IPS-20b (cell line): Measurements from ENCODE around the gene EPHB2.
A peak's percentile ranks its signal among the peaks of the same experiment; 100 is the strongest.

Experiments used
- H3K27ac ChIP-seq: one replicate; pipeline ENCODE4 v1.5.1; 2013; ENCODE audit warnings: low read length
- H3K27me3 ChIP-seq: 2 replicates; pipeline ENCODE4 v1.6.1; 2013; ENCODE audit warnings: mild to moderate bottlenecking, low read length, inconsistent platforms; ENCODE audit not compliant: insufficient read depth
- H3K36me3 ChIP-seq: 2 replicates; pipeline ENCODE4 v1.6.1; 2013; ENCODE audit warnings: low read depth, mild to moderate bottlenecking, inconsistent platforms, low read length, moderate library complexity; ENCODE audit not compliant: insufficient read depth
- H3K4me1 ChIP-seq: 2 replicates; pipeline ENCODE4 v1.6.1; 2013; ENCODE audit warnings: mild to moderate bottlenecking, control low read depth, inconsistent platforms, low read length, moderate library complexity; ENCODE audit not compliant: insufficient read depth
- H3K4me3 ChIP-seq: 2 replicates; pipeline ENCODE4 v1.5.1; 2013; ENCODE audit warnings: mild to moderate bottlenecking, low read length, inconsistent platforms
- H3K9ac ChIP-seq: 2 replicates; pipeline ENCODE4 v1.6.1; 2013; ENCODE audit warnings: low read depth, mild to moderate bottlenecking, inconsistent platforms, low read length, moderate library complexity
- H3K9me3 ChIP-seq: 2 replicates; pipeline ENCODE4 v1.6.1; 2013; ENCODE audit warnings: mild to moderate bottlenecking, low read depth, low read length, inconsistent platforms; ENCODE audit not compliant: insufficient read depth

EPHB2 gene

DNA sequence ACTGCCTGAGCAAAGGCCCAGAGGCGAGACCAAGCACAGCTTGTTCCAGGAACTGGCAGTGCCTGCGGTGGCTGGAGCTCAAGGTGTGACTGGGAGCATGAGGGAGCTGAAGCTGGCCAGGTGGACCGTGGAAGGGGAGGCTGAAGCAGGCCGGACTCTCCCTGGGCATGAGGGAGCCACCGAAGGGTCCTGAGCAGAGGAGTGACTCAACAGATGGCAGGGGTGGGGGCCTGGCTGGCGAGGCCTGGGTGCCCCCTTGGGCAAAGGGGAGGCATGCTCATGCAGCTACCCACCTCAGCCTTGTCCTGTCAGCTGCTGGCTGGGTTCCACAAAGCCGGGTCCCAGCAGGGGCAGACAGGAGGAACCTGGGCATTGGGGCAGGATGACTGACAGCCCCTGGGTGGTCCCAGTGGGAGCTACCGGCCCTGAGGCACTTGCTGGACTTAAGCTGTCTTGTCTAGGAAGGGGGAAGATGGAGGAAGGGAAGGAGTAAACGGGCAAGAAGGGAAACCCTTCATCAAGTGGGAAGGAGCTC, 143.1 kb downstream of the EPHB2 start:
- no peaks in the 10 kb centered on the region for H3K9me3 ChIP-seq
- no peak overlapping the region; the same call in 1 of the 2 replicates for H3K9ac ChIP-seq
- H3K36me3 ChIP-seq, result no peaks in the 10 kb centered on the region
- no peak overlapping the region for H3K4me3 ChIP-seq
- no peaks in the 10 kb centered on the region for H3K27me3 ChIP-seq
- peaks cover 4% of the 10 kb centered on the region; the same call in 1 of the 2 replicates for H3K4me1 ChIP-seq
- no peak overlapping the region for H3K27ac ChIP-seq

DNA sequence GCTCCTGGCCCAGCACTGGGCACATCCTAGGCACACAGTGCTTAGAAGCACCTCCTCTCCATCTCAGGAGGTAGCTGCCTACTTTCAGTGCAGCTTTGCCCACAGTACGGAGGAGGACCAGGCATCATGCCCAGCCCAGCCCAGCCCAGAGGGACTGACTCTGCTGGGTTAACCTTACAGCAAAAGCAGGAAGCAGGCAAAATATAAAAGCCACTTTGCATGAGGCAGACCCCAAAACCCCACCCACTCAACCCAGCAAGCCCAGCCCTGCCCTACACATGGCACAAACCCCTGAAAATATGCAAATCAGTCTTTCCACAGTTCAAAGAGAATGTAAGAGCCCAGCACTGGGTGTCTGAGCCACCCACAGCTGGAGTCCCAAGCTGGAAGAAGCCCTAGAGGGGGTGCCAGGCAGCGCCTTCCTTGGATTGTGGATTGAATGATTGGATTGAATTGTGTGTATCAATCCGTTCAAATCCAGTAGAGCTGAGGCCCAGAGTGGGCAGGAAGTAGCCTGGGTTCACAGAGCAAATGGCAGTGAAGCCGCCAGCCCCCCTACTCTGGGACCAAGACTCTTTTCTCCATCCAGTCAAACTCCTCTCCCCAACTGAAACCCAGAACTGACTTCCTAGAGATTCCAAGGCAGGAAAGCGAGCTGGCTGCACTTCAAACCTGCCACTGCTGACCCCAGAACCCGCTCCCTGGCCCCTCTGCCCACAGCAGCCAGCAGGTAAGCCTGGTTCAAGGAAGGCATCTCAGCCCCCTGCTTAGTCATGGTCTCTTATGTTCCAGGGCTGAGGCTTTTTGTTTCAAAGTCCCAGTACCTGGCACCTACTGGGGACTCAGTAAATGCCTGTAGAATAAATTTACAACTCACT, 144.3 kb downstream of the EPHB2 start:
- H3K9ac ChIP-seq, result peak overlapping the region; percentile 11; the same call in 1 of the 2 replicates
- no peaks in the 10 kb centered on the region for H3K27me3 ChIP-seq
- no peak overlapping the region for H3K4me3 ChIP-seq
- no peaks in the 10 kb centered on the region for H3K36me3 ChIP-seq
- peaks cover 4% of the 10 kb centered on the region; the same call in 1 of the 2 replicates for H3K4me1 ChIP-seq
- H3K27ac ChIP-seq, result no peak overlapping the region
- no peaks in the 10 kb centered on the region for H3K9me3 ChIP-seq

DNA sequence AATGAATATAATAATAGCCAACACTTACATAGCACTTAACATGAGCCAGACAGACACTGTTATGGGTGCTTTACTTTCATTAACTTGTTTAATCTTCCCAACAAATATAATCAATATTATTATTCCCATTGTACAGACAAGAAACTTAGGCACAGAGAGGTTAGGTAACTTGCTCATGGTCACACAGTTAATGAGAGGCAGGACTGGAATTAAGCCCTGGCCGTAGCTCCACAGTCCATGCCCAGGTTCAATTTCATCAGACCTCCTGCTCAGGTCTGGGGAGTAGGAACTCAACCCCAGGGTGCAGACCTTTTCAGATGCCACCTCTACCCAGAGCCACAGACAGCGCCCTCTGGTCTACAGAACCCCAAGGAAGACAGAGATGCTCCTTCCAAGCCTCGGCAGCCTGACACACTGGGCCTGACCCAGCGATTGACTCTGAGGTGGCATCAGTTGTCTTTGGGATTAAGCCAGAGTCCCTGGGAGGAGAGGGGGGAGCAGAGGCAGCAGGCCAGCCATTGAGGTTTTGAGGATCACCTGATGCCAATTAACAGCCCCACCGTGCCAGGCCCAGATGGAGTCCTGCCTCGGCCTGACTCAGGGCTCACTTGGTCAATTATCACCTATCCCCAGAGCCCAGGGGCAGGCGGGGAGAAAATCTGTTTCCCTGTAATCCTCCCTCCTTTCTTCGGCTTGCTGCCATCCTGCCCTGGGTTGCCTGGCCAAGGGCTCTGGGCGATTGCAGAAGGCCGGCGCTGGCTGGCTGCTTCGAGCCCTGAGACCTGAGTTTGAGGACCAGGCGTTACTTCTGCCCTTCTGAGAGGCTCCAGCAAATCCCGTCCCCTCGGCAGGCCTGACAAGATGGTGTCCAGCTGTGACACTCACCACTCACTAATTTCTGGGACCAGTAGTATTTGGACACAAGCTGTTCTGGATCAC, 145.3 kb downstream of the EPHB2 start:
- no peak overlapping the region for H3K4me3 ChIP-seq
- peaks cover 4% of the 10 kb centered on the region; the same call in 1 of the 2 replicates for H3K4me1 ChIP-seq
- H3K27ac ChIP-seq, result no peak overlapping the region
- no peaks in the 10 kb centered on the region for H3K36me3 ChIP-seq
- no peaks in the 10 kb centered on the region for H3K27me3 ChIP-seq
- H3K9ac ChIP-seq, result no peak overlapping the region
- no peaks in the 10 kb centered on the region for H3K9me3 ChIP-seq

DNA sequence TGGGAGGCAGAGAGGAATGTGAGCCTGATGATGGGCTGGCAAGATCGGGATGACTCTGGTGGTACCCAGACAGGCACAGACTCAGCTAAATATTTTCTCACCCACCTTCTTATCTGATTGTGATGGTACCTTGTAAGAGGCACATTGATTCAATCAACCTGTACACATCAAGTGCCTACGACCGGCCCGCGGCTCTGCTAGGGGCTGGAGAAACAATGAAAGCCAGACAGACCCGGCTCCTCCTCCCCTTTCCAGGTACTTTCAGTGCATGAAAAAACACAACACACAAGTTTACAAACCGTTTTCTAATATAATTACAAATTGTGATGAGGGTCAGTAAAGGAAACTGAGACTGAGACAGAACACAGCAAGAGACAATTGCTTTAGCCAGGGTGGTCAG, 147.0 kb downstream of the EPHB2 start:
- H3K36me3 ChIP-seq, result no peaks in the 10 kb centered on the region
- no peaks in the 10 kb centered on the region for H3K27me3 ChIP-seq
- H3K4me1 ChIP-seq, result peaks cover 4% of the 10 kb centered on the region; the same call in 1 of the 2 replicates
- no peak overlapping the region for H3K9ac ChIP-seq
- no peaks in the 10 kb centered on the region for H3K9me3 ChIP-seq
- H3K4me3 ChIP-seq, result no peak overlapping the region
- no peak overlapping the region for H3K27ac ChIP-seq

DNA sequence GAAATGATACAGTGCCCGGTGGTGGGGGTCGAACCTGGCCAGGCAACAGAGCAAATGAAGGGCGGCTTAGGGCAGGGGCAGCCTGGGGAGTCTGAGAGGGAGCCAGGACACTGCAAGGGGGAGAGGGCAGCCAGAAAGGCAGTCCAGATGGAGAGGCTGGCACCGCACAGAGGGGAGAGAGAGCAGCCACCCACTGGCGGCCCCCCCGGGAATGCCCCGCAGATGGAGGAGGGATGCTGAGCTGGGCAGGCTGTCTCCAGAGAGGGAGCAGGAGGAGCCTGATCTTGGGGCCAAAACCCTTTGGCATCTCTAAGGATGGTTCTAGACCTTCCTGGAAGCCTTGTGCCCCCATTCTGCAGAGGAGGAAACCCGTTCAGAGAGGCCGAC, 149.8 kb downstream of the EPHB2 start:
- Histone ChIP-seq H3K4me3 (no peak overlapping the region), H3K36me3 (no peaks in the 10 kb centered on the region), H3K27ac (no peak overlapping the region), H3K4me1 (peaks cover under 1% of the 10 kb centered on the region; the same call in 1 of the 2 replicates), H3K27me3 (no peaks in the 10 kb centered on the region), H3K9me3 (no peaks in the 10 kb centered on the region), H3K9ac (no peak overlapping the region)

DNA sequence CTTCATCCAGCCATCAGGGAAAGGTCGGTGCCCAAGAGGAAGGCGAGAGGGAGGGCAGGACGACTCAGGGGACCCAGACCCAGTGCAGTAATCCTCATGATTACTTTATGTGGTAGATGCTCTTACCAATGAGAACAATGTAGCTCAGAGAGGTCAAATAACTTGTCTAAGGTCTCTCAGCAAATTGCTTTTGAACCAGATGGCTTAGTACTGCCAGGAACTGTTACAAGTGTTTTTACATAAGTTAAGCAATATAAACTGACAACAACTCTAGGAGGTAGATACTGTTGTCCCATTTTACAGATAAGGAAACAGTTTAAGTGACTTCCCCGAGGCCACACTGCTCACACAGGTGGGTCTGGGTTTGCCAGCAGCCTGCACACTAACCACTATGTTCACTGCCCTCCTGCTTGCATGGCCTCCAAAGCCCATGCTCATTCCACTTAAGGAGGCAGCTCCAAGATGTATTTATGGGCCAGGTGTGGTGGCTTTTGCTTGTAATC, 150.3 kb downstream of the EPHB2 start:
- Histone ChIP-seq H3K36me3 (no peaks in the 10 kb centered on the region), H3K27me3 (no peaks in the 10 kb centered on the region), H3K9me3 (no peaks in the 10 kb centered on the region), H3K9ac (no peak overlapping the region), H3K4me1 (no peaks in the 10 kb centered on the region), H3K4me3 (no peak overlapping the region), H3K27ac (no peak overlapping the region)

DNA sequence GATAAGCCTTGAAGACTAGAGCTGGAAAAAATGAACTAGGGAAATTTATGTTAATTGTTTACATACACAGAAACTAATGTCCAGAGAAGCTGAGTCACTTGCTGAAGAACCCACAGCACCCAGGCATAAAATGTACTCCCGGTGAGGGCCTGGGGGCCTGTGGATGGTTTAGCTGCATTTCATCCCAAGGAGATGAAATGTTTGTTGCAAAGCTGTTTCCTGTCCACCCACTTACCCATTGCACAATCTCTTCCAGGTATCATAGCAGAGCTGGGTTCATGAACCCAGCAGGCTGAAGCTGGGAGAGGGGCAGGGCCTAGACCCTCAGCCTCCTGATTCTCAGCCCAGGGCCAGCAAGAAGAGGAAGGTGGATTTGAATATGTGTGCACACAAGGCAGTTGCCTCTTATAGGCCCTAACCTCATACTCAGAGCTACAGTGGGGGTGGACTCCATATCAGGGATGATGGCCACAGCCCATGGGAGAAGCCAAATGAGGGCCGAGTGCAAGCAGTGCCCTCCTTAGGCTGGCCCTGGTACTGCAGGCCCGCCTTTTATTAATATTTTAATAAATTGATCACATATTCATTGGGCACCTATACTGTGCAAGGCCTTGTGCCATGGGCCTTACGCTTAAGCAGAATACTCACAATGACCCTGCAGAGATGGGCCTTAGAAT, 151.3 kb downstream of the EPHB2 start:
- H3K27me3 ChIP-seq, result no peaks in the 10 kb centered on the region
- no peaks in the 10 kb centered on the region for H3K9me3 ChIP-seq
- H3K4me1 ChIP-seq, result no peaks in the 10 kb centered on the region
- H3K4me3 ChIP-seq, result no peak overlapping the region
- 0 out of 2 replicates have a peak, but pooled peaks cover under 1% of the 10 kb centered on the region for H3K36me3 ChIP-seq
- H3K9ac ChIP-seq, result no peak overlapping the region
- H3K27ac ChIP-seq, result no peak overlapping the region

DNA sequence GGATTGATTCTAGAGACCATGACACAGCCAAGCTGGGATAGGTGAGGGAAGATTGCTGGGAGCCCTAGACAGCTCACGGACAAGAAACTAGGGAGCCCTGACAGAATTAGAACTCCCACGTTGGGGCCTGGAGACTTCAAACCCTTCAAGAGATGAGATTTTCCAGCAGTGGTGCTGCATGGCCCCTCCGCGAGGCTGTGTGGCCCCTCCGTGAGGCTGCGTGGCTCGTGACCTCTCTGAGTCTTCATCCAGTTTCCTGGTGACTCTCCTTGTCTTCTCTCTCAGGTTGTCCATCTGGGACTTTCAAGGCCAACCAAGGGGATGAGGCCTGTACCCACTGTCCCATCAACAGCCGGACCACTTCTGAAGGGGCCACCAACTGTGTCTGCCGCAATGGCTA, 152.1 kb downstream of the EPHB2 start:
- Histone ChIP-seq H3K9me3 (no peaks in the 10 kb centered on the region), H3K36me3 (0 out of 2 replicates have a peak, but pooled peaks cover 4% of the 10 kb centered on the region), H3K27me3 (no peaks in the 10 kb centered on the region), H3K4me1 (no peaks in the 10 kb centered on the region), H3K4me3 (no peak overlapping the region), H3K27ac (no peak overlapping the region), H3K9ac (no peak overlapping the region)

DNA sequence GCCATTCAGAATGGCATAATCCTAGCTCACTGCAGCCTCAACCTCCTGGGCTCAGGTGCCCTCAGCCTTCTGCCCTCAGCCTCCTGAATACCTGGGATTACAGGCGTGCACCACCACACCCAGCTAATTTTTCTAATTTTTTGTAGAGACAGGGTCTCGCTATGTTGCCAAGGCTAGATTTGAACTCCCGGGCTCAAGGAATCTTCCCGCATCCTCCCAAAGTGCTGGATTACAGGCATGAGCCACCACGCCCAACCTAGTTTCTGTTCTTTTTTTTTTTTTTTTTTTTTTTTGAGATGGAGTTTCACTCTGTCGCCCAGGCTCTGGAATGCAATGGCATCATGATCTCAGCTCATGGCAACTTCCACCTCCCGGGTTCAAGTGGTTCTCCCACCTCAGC, 153.1 kb downstream of the EPHB2 start:
- Histone ChIP-seq H3K4me3 (no peak overlapping the region), H3K9me3 (no peaks in the 10 kb centered on the region), H3K9ac (no peak overlapping the region), H3K27me3 (no peaks in the 10 kb centered on the region), H3K27ac (no peak overlapping the region), H3K36me3 (0 out of 2 replicates have a peak, but pooled peaks cover 4% of the 10 kb centered on the region), H3K4me1 (no peaks in the 10 kb centered on the region)

DNA sequence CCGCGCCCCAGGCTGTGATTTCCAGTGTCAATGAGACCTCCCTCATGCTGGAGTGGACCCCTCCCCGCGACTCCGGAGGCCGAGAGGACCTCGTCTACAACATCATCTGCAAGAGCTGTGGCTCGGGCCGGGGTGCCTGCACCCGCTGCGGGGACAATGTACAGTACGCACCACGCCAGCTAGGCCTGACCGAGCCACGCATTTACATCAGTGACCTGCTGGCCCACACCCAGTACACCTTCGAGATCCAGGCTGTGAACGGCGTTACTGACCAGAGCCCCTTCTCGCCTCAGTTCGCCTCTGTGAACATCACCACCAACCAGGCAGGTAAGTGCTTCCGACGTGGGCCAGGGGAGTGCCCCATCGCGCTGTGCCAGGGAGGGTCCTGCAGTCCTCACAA, 154.2 kb downstream of the EPHB2 start:
- H3K4me3 ChIP-seq, result no peak overlapping the region
- H3K4me1 ChIP-seq, result no peaks in the 10 kb centered on the region
- no peaks in the 10 kb centered on the region for H3K27me3 ChIP-seq
- no peak overlapping the region for H3K27ac ChIP-seq
- no peaks in the 10 kb centered on the region for H3K9me3 ChIP-seq
- no peak overlapping the region for H3K9ac ChIP-seq
- H3K36me3 ChIP-seq, result 0 out of 2 replicates have a peak, but pooled peaks cover 4% of the 10 kb centered on the region

DNA sequence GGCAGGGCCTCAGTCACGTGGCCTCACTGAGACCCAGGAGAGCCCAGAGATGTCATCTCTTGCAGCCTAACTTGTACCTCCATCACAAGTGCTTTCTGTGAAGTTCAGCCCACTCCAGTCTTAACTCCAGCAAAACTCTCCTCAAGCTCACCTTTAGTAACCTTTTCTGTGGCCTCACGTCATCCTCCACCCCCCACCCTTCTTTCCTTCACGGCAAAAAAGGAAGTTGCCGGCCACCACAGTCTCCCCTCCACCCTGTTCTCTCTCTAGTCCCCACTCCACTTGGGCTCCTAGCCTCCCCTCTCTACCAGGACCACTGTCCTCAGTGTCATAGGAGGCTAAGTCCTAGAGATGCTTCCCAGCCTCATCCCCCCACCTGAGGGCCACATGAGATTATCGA, 155.1 kb downstream of the EPHB2 start:
- no peak overlapping the region for H3K9ac ChIP-seq
- H3K27me3 ChIP-seq, result no peaks in the 10 kb centered on the region
- 0 out of 2 replicates have a peak, but pooled peaks cover 4% of the 10 kb centered on the region for H3K36me3 ChIP-seq
- no peaks in the 10 kb centered on the region for H3K9me3 ChIP-seq
- H3K27ac ChIP-seq, result no peak overlapping the region
- no peak overlapping the region for H3K4me3 ChIP-seq
- no peaks in the 10 kb centered on the region for H3K4me1 ChIP-seq
